GM12891 (cell line): ENCODE data around the gene EVX1.

ENCODE experiments used
- POLR2A ChIP-seq: IDR thresholded peaks from 2 replicates; pipeline ENCODE4 v1.6.1; 2011; ENCODE audit warnings: low read depth, low read length, control low read depth
- POLR2AphosphoS5 ChIP-seq: IDR thresholded peaks from 2 replicates; pipeline ENCODE4 v1.6.1; 2011; ENCODE audit warnings: low read depth, low read length, control low read depth
- POU2F2 ChIP-seq: IDR thresholded peaks from 2 replicates; pipeline ENCODE4 v1.6.1; 2011; ENCODE audit warnings: low read depth, mild to moderate bottlenecking, control low read depth, low read length, moderate library complexity
- SPI1 ChIP-seq: IDR thresholded peaks from 2 replicates; pipeline ENCODE4 v1.6.1; 2011; ENCODE audit warnings: low read depth, low read length, control low read depth

GRCh38 chr7:27262121-27262520 is 19.5 kb downstream of the EVX1 start:
- TF ChIP-seq POLR2A (no peak), POLR2AphosphoS5 (no peak), SPI1 (no peak), POU2F2 (no peak)
